Measurements from ENCODE around the gene SENP1.

The SENP1 gene

GRCh38 chr12:48110691-48111311, 4.9 kb upstream of the SENP1 start:
- FAIRE-seq, result no peak

GRCh38 chr12:48109424-48109823, 3.5 kb upstream of the SENP1 start:
- FAIRE-seq, result no peak

GRCh38 chr12:48106681-48107613, 1.1 kb upstream of the SENP1 start:
- FAIRE-seq, result no peak

GRCh38 chr12:48105321-48105866, 485 bp downstream of the SENP1 start:
- FAIRE-seq, result no peak

- FAIRE-seq, result no peak
Measured at GRCh38 chr12:48104531-48104930, 1.3 kb downstream of the SENP1 start.

- FAIRE-seq, result no peak
Measured at GRCh38 chr12:48092611-48093010, 13.3 kb downstream of the SENP1 start.

- no peak for FAIRE-seq
Measured at GRCh38 chr12:48086327-48086726, 19.6 kb downstream of the SENP1 start.

- FAIRE-seq, result no peak
Measured at GRCh38 chr12:48084841-48085460, 20.9 kb downstream of the SENP1 start.

- no peak for FAIRE-seq
Measured at GRCh38 chr12:48084066-48084465, 21.8 kb downstream of the SENP1 start.

GRCh38 chr12:48080821-48081220, 25.1 kb downstream of the SENP1 start:
- FAIRE-seq, result no peak

GRCh38 chr12:48080285-48080684, 25.6 kb downstream of the SENP1 start:
- no peak for FAIRE-seq

- FAIRE-seq, result no peak
Measured at GRCh38 chr12:48078901-48079300, 27.0 kb downstream of the SENP1 start.

- FAIRE-seq, result no peak
Measured at GRCh38 chr12:48077111-48077510, 28.8 kb downstream of the SENP1 start.

- FAIRE-seq, result no peak
Measured at GRCh38 chr12:48075832-48076231, 30.0 kb downstream of the SENP1 start.

- no peak for FAIRE-seq
Measured at GRCh38 chr12:48074266-48074665, 31.6 kb downstream of the SENP1 start.

GRCh38 chr12:48072266-48072665, 33.6 kb downstream of the SENP1 start:
- FAIRE-seq, result no peak

- no peak for FAIRE-seq
Measured at GRCh38 chr12:48071808-48072207, 34.1 kb downstream of the SENP1 start.

GRCh38 chr12:48070731-48071130, 35.1 kb downstream of the SENP1 start:
- FAIRE-seq, result no peak

GRCh38 chr12:48070033-48070432, 35.8 kb downstream of the SENP1 start:
- no peak for FAIRE-seq

- FAIRE-seq, result no peak
Measured at GRCh38 chr12:48069241-48069640, 36.6 kb downstream of the SENP1 start.

- no peak for FAIRE-seq
Measured at GRCh38 chr12:48068457-48068856, 37.4 kb downstream of the SENP1 start.

- FAIRE-seq, result no peak
Measured at GRCh38 chr12:48067250-48067938, 38.5 kb downstream of the SENP1 start.

- no peak for FAIRE-seq
Measured at GRCh38 chr12:48065041-48065440, 40.8 kb downstream of the SENP1 start.
